ENCODE data around the gene A1BG.

Gene A1BG

GRCh38 chr19:58334691-58335249 is 18.5 kb downstream of the A1BG start:
- no peak for DNase-seq

- DNase-seq = no peak
Measured at GRCh38 chr19:58332697-58333096, 20.6 kb downstream of the A1BG start.

- DNase-seq = no peak
Measured at GRCh38 chr19:58330458-58330857, 22.8 kb downstream of the A1BG start.

- peak; percentile 36 for DNase-seq
Measured at GRCh38 chr19:58328999-58329398, 24.3 kb downstream of the A1BG start.

GRCh38 chr19:58326914-58327726 is 26.2 kb downstream of the A1BG start, which contains the start of gene ZSCAN22:
Gene ZSCAN22, plus strand, starts transcription at chr19:58326994. Its CDS starts 7,809 bp downstream, at chr19:58334803.
- DNase-seq = peak; percentile 86

GRCh38 chr19:58326501-58326913 is 26.8 kb downstream of the A1BG start:
- DNase-seq = no peak

GRCh38 chr19:58325311-58326022 is 27.8 kb downstream of the A1BG start:
- no peak for DNase-seq

GRCh38 chr19:58319241-58319640 is 34.1 kb downstream of the A1BG start:
- no peak for DNase-seq

- DNase-seq = no peak
Measured at GRCh38 chr19:58318297-58318696, 35.0 kb downstream of the A1BG start.

GRCh38 chr19:58317476-58318072 is 35.7 kb downstream of the A1BG start:
- no peak for DNase-seq

GRCh38 chr19:58315580-58315979 is 37.7 kb downstream of the A1BG start:
- no peak for DNase-seq

- DNase-seq = no peak
Measured at GRCh38 chr19:58311345-58311865, 41.9 kb downstream of the A1BG start.

GRCh38 chr19:58310685-58311084 is 42.6 kb downstream of the A1BG start:
- peak; percentile 34 for DNase-seq

- DNase-seq = no peak
Measured at GRCh38 chr19:58307736-58308135, 45.6 kb downstream of the A1BG start.

- no peak for DNase-seq
Measured at GRCh38 chr19:58305932-58306323, 47.4 kb downstream of the A1BG start.

GRCh38 chr19:58305065-58305931 is 48.0 kb downstream of the A1BG start, which contains the start of gene ERVK3-1:
Gene ERVK3-1, plus strand, starts transcription at chr19:58305377. Its CDS starts 6,792 bp downstream, at chr19:58312169.
- DNase-seq = peak; percentile 87

- DNase-seq = no peak
Measured at GRCh38 chr19:58304748-58305064, 48.6 kb downstream of the A1BG start.

- DNase-seq = no peak
Measured at GRCh38 chr19:58304255-58304654, 49.0 kb downstream of the A1BG start.

GRCh38 chr19:58300620-58301019 is 52.7 kb downstream of the A1BG start:
- no peak for DNase-seq

GRCh38 chr19:58296104-58296503 is 57.2 kb downstream of the A1BG start:
- no peak for DNase-seq

Measured in activated T-cell treated with anti-CD3 and anti-CD28 coated beads, Interleukin-2, amount 50 U/mL, for 1 hour (primary cell).